ENCODE results near the gene SPATA13.
A peak's percentile ranks its signal among the peaks of the same experiment; 100 is the strongest.

The SPATA13 gene

DNA sequence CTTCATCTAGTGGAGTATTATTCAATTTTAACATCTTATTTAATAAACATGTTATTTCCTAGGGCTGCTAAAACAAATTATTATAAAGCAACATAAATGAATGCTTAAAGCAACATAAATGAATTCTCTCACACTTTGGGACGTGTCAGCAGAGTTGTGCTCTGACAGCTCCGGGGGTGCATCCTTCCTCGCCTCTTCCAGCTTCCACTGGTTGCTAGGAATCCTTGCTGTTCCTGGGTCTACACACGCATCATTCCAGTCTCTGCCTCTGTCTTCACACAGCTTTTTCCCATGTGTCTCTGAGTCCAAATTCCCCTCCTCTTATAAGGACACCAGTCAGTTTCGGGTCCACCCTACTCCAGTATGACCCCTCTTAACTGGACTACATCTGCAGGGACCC is 21.6 kb upstream of the SPATA13 start:
- H3K4me3 ChIP-seq (ENCODE audit: low read length): no peak overlapping the region
- TF ChIP-seq, protein P1, sequence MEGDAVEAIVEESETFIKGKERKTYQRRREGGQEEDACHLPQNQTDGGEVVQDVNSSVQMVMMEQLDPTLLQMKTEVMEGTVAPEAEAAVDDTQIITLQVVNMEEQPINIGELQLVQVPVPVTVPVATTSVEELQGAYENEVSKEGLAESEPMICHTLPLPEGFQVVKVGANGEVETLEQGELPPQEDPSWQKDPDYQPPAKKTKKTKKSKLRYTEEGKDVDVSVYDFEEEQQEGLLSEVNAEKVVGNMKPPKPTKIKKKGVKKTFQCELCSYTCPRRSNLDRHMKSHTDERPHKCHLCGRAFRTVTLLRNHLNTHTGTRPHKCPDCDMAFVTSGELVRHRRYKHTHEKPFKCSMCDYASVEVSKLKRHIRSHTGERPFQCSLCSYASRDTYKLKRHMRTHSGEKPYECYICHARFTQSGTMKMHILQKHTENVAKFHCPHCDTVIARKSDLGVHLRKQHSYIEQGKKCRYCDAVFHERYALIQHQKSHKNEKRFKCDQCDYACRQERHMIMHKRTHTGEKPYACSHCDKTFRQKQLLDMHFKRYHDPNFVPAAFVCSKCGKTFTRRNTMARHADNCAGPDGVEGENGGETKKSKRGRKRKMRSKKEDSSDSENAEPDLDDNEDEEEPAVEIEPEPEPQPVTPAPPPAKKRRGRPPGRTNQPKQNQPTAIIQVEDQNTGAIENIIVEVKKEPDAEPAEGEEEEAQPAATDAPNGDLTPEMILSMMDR (conservative IDR thresholded peaks at IDR 0.05; ENCODE audit: low read length): no peak
- DNase-seq (ENCODE audit: low read depth): no peak

DNA sequence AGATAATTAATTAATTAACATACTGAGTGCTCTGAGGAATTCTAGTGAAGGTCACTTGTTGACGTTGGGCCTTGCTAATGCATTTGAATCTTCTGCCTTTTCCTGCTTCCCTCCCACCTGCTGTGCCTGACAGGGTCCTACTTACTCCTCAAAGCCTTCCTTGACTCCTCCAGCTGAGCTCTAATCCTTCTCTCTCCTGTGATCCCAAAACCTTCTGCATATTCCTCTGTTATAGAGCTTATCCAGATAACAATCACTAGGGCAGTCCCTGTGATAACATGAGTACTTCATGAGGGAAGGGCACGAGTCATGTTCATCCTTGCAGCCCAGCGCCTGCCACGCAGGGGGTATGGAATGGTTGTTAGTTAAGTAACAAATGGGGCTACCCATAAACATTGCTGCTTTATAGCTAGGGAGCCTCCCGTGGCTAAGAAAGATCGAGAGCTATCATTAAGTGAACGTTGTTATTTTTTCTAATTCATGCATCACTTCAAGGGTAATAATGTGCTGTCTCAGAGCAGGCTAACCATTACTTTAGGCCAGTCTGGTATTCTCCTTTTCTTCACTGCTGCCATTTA is 19.1 kb upstream of the SPATA13 start:
- no peak for DNase-seq (ENCODE audit: low read depth)
- H3K4me3 ChIP-seq (ENCODE audit: low read length): no peak overlapping the region
- TF ChIP-seq, protein P1 (conservative IDR thresholded peaks at IDR 0.05; ENCODE audit: low read length): no peak

DNA sequence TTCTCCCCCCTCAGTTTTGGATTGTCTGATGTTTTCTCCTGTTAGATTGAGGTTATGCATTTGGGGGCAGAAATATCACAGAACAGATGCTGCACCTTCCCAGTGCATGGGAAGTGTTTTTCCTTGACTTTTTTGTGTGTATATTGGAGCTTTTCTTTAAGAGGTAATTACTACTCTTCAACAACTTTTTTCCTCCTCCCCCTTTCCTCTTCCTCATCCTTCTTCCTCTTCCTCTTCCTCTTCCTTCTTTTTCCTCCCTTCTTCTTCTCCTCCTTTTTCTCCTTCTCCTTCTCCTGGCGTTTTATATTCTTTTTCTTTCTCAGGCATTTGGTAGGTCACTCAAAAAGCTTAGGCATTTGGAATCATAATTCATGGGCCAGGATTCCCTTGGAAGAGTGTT is 18.1 kb upstream of the SPATA13 start:
- no peak overlapping the region for H3K4me3 ChIP-seq (ENCODE audit: low read length)
- TF ChIP-seq, protein P1 (conservative IDR thresholded peaks at IDR 0.05; ENCODE audit: low read length): no peak
- no peak for DNase-seq (ENCODE audit: low read depth)

DNA sequence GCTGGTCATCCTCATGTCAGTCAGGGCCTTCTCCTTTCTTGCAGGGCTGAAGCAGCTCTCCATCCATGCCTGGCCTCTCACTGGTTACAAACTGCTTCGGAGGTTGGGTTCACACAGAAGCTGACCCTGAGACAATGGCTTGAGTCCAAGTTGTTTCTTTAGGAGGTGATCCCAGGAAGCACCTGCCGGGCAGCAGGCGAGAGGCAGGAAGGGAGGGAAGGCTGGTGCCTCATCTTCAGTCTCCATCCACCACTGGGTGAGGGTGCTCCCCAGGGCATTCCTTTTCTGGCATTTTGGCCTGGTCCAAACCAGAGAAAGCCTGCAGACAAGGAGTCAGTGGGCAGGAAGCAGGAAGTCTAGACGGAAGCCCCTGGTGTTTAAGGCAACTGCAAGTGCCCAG is 17.6 kb upstream of the SPATA13 start:
- TF ChIP-seq, protein P1 (conservative IDR thresholded peaks at IDR 0.05; ENCODE audit: low read length): no peak
- no peak overlapping the region for H3K4me3 ChIP-seq (ENCODE audit: low read length)
- DNase-seq (ENCODE audit: low read depth): no peak

DNA sequence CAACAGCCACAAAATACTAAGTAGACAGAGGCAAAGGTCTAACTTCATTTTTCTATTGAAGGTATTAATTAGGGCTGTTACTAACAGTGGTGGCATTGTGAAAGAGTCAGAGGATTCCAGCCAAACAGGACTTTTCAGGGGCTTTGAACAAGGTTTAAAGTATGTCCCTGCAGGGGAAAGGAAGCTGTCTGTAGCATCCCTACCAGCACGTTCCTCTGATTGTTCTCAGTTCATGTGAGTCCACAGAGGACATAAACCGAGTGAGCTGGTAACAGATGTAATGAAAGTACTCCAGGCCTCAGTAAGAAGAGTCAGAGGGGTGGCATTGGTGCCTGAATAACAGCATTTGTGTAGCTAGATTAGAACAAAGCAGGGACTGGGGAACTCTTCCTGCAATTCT is 15.3 kb upstream of the SPATA13 start:
- DNase-seq (ENCODE audit: low read depth): peak; percentile 39
- TF ChIP-seq, protein P1 (conservative IDR thresholded peaks at IDR 0.05; ENCODE audit: low read length): no peak
- no peak overlapping the region for H3K4me3 ChIP-seq (ENCODE audit: low read length)

DNA sequence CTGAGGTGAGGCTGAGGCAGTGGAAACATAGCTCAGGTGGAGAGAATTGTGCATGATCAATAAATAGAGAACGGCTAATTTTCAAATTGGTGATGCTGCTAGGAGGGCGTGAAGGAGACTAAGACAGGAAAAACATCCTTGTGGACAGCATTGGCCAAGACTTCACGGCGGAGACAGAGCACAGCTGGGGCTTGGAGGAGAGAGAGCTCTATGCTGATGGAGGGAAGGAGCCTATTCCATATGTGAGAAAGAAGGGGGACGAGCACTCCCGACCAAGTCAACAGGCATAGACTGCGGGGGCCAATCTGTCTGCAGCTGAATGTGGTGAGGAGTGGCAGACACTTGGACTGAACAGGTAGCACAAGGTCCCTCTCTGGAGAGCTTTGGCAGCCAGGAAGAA is 14.8 kb upstream of the SPATA13 start:
- TF ChIP-seq, protein P1 (conservative IDR thresholded peaks at IDR 0.05; ENCODE audit: low read length): no peak
- H3K4me3 ChIP-seq (ENCODE audit: low read length): no peak overlapping the region
- no peak for DNase-seq (ENCODE audit: low read depth)

DNA sequence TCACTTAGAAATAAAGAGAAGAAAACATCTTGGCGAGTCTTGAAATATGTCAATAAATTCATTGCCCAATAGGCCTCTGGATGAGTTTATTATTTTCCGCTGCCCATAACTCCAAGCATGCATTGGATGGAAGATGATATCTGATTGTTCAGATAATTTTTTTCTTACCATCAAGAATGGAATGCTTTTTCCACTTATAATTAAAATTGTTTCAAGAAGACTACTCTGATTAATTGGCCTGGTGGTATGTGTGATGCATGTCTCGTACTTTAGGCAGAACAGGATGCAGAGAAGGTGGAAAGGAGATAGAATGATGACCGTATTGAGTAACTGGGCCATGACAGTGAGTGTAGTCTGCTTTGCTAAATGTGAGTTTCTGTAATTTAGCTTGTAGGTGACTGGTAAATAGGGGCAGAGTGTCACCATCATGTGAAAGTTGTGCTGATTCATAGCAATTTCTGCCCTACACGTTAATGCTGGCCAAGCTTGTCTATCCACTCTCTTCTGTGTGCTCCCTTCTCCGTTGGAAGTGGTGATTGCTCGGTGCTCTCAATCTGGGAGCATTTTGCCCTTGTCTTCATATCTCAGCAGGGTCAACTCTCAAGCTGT is 13.5 kb upstream of the SPATA13 start:
- H3K4me3 ChIP-seq (ENCODE audit: low read length): no peak overlapping the region
- TF ChIP-seq, protein P1 (conservative IDR thresholded peaks at IDR 0.05; ENCODE audit: low read length): no peak
- peak; percentile 42 for DNase-seq (ENCODE audit: low read depth)

Measured in AG10803 (cell line).